ENCODE data around the gene CLCN2.

- no peak for TF ChIP-seq GATA2 (IDR thresholded peaks at IDR 0.05; ENCODE audit: low read depth, low read length)
- TF ChIP-seq GATA3 (IDR thresholded peaks at IDR 0.05; ENCODE audit: low read depth, low read length) = no peak
Observed at GRCh38 chr3:184316792-184317191, 44.6 kb downstream of the CLCN2 start.
